ENCODE measurements around the gene GRHL1.
A peak's percentile ranks its signal among the peaks of the same experiment; 100 is the strongest.

The GRHL1 gene

DNA sequence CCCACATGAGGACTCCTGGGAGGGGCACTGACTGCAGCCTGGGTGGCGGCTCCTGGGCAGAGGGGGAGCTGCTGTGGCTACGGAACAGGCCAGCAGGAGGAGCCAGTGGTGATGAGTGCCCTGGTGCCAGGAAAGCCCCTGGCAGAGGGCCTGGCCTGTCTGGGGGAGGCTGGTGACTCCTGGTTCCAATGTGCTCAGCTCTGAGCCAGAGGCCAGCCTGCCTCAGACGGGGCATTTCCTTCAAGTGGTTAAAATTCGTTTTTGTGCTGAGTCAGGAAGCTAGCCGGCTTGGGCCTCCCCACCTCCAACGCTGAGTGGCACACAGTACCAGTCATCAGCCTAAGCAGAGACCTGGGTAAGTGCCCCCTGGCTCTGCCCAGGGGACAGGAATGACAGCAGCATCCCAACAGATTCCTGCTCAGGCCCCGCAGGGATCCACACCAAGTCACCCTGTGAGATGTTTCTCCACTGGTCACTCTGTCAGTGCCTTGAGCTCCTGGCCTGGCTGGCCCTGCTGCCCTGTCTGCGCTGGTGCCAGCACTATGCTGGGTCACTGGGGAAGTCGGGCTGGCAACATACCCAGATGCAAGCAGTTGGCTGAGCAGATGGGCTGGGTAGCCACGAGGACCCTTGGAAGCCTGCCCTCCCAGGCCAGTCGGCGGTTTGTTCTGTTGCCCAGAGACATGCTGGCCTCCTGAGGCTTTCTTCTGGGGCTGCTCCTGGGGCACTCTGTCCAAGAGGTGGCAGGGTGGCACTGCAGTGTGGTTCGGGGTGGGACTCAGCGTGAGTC lies 84.8 kb downstream of the GRHL1 start:
- no peaks in the 10 kb centered on the region for H3K9me3 ChIP-seq (replicated peaks in 1 of 2; ENCODE audit: control insufficient read depth in 2 of 2, insufficient read depth in 1 of 2, low read depth in 1 of 2, low read length in 2 of 2)
- H3K4ac ChIP-seq (ENCODE audit: low read length) = no peak overlapping the region
- H3K36me3 ChIP-seq (replicated peaks in 1 of 2; ENCODE audit: control insufficient read depth in 2 of 2, insufficient read depth in 2 of 2, low read length in 2 of 2) = no peaks in the 10 kb centered on the region
- H3K4me2 ChIP-seq (ENCODE audit: insufficient read depth, low read length, poor library complexity, severe bottlenecking) = no peak overlapping the region
- H4K8ac ChIP-seq (ENCODE audit: low read depth, low read length) = no peak overlapping the region
- no peak overlapping the region for H3K9ac ChIP-seq (ENCODE audit: low read depth, low read length, poor library complexity)
- H2BK5ac ChIP-seq (ENCODE audit: low read length) = no peak overlapping the region
- peaks cover 0 to 6% (median 3%) of the 10 kb centered on the region in 3 experiments for H3K27me3 ChIP-seq (ENCODE audit: control insufficient read depth in 3 of 3, insufficient read depth in 3 of 3, low read depth in 1 of 3, low read length in 3 of 3)
- H2AK5ac ChIP-seq (ENCODE audit: low read depth, low read length) = no peak overlapping the region
- H3K14ac ChIP-seq (ENCODE audit: low read length) = no peak overlapping the region
- H3K27ac ChIP-seq (replicated peaks; ENCODE audit: low read length) = no peak overlapping the region
- peaks cover 3% of the 10 kb centered on the region for H3K79me1 ChIP-seq (ENCODE audit: low read depth, low read length)
- no CpG with 5 or more reads among the region's 14 CpGs for WGBS, 2 donors (ENCODE audit: extremely low coverage in 2 of 2, insufficient read length in 2 of 2, insufficient replicate concordance in 1 of 2)
- H3K18ac ChIP-seq (ENCODE audit: low read length) = peak overlapping the region; percentile 8
- H2AFZ ChIP-seq (ENCODE audit: low read length) = no peak overlapping the region
- no peak overlapping the region for H3K4me3 ChIP-seq (ENCODE audit: low read length in 2 of 2)
- H3K23ac ChIP-seq (ENCODE audit: low read depth, low read length, poor library complexity) = no peak overlapping the region
- H3K4me1 ChIP-seq (ENCODE audit: control insufficient read depth in 2 of 2, insufficient read depth in 1 of 2, low read depth in 1 of 2, low read length in 2 of 2) = peaks cover 0 to 2% of the 10 kb centered on the region in 2 donors
- H2BK15ac ChIP-seq (ENCODE audit: low read length) = peak overlapping the region; percentile 23
- DNase-seq (ENCODE audit: low spot score) = no peak
- H2BK12ac ChIP-seq (ENCODE audit: low read length) = no peak overlapping the region
- no peak overlapping the region for H2BK120ac ChIP-seq (ENCODE audit: low read depth, low read length)
- H4K91ac ChIP-seq (ENCODE audit: low read depth, low read length, poor library complexity) = no peak overlapping the region

DNA sequence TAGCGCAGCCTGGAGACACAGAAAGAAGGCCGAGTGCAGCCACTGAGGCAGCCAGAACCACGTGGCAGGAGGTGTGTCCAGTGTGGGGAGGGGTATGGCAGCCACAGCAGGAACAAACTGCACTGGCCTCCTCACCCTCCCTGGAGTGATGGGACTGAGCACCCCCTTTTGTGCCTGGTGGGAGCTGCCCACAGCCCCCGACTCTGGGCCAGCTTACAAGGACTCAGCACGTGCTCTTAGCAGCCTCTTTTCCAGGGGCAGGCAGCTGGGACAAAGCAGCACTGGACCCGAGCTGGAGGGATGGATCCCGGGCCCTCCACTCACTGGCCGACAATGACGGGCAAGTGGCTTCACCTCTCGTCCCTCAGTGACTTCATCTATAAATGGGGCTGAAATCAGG lies 86.6 kb downstream of the GRHL1 start:
- no peak overlapping the region for H3K4ac ChIP-seq (ENCODE audit: low read length)
- H2BK5ac ChIP-seq (ENCODE audit: low read length) = peak overlapping the region; percentile 12
- H3K9me3 ChIP-seq (replicated peaks in 1 of 2; ENCODE audit: control insufficient read depth in 2 of 2, insufficient read depth in 1 of 2, low read depth in 1 of 2, low read length in 2 of 2) = peaks cover 0 to 4% of the 10 kb centered on the region in 2 donors
- H2BK12ac ChIP-seq (ENCODE audit: low read length) = no peak overlapping the region
- peaks cover 3 to 10% of the 10 kb centered on the region in 2 donors for H3K4me1 ChIP-seq (ENCODE audit: control insufficient read depth in 2 of 2, insufficient read depth in 1 of 2, low read depth in 1 of 2, low read length in 2 of 2)
- H3K18ac ChIP-seq (ENCODE audit: low read length) = peak overlapping the region; percentile 46
- peaks cover 3% of the 10 kb centered on the region for H3K79me1 ChIP-seq (ENCODE audit: low read depth, low read length)
- H2BK120ac ChIP-seq (ENCODE audit: low read depth, low read length) = peak overlapping the region; percentile 77
- no peak overlapping the region for H3K4me3 ChIP-seq (ENCODE audit: low read length in 2 of 2)
- H3K23ac ChIP-seq (ENCODE audit: low read depth, low read length, poor library complexity) = no peak overlapping the region
- H4K8ac ChIP-seq (ENCODE audit: low read depth, low read length) = no peak overlapping the region
- no peak overlapping the region for H2AFZ ChIP-seq (ENCODE audit: low read length)
- H3K36me3 ChIP-seq (replicated peaks in 1 of 2; ENCODE audit: control insufficient read depth in 2 of 2, insufficient read depth in 2 of 2, low read length in 2 of 2) = no peaks in the 10 kb centered on the region
- no peak overlapping the region for H3K27ac ChIP-seq (replicated peaks; ENCODE audit: low read length)
- H3K14ac ChIP-seq (ENCODE audit: low read length) = no peak overlapping the region
- no peak overlapping the region for H4K91ac ChIP-seq (ENCODE audit: low read depth, low read length, poor library complexity)
- peak overlapping the region; percentile 17 for H2AK5ac ChIP-seq (ENCODE audit: low read depth, low read length)
- H2BK15ac ChIP-seq (ENCODE audit: low read length) = no peak overlapping the region
- peaks cover 0 to 12% (median 5%) of the 10 kb centered on the region in 3 experiments for H3K27me3 ChIP-seq (ENCODE audit: control insufficient read depth in 3 of 3, insufficient read depth in 3 of 3, low read depth in 1 of 3, low read length in 3 of 3)
- WGBS, 2 donors (ENCODE audit: extremely low coverage in 2 of 2, insufficient read length in 2 of 2, insufficient replicate concordance in 1 of 2) = no CpG with 5 or more reads among the region's 10 CpGs
- DNase-seq (ENCODE audit: low spot score) = no peak
- H3K9ac ChIP-seq (ENCODE audit: low read depth, low read length, poor library complexity) = no peak overlapping the region
- H3K4me2 ChIP-seq (ENCODE audit: insufficient read depth, low read length, poor library complexity, severe bottlenecking) = no peak overlapping the region

DNA sequence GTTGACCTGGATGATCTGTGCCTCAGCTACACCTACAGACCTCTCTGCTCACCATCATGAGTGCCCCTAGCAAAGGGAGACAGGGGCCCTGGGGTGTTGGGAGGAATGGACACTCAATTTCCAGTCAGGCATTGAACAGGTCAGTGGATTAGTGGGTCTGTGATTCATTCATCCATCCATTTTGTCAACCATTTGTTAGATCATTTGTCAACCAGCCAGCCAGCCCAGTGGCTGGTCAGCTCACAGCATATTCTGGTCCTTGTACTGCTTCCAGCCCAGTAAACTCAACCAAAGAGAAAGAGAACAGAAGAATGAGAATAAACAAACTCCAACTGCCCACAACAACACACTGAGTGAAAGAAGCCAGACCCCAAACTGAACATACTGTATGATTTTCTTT lies 87.2 kb downstream of the GRHL1 start:
- no peak overlapping the region for H3K9ac ChIP-seq (ENCODE audit: low read depth, low read length, poor library complexity)
- peaks cover 0 to 4% of the 10 kb centered on the region in 2 donors for H3K9me3 ChIP-seq (replicated peaks in 1 of 2; ENCODE audit: control insufficient read depth in 2 of 2, insufficient read depth in 1 of 2, low read depth in 1 of 2, low read length in 2 of 2)
- H3K4me3 ChIP-seq (ENCODE audit: low read length in 2 of 2) = no peak overlapping the region
- DNase-seq (ENCODE audit: low spot score) = no peak
- no peak overlapping the region for H2AK5ac ChIP-seq (ENCODE audit: low read depth, low read length)
- H2AFZ ChIP-seq (ENCODE audit: low read length) = no peak overlapping the region
- H2BK5ac ChIP-seq (ENCODE audit: low read length) = no peak overlapping the region
- H4K8ac ChIP-seq (ENCODE audit: low read depth, low read length) = no peak overlapping the region
- no peak overlapping the region for H3K27ac ChIP-seq (replicated peaks; ENCODE audit: low read length)
- H3K27me3 ChIP-seq (ENCODE audit: control insufficient read depth in 3 of 3, insufficient read depth in 3 of 3, low read depth in 1 of 3, low read length in 3 of 3) = peaks cover 0 to 12% (median 0%) of the 10 kb centered on the region in 3 experiments
- H3K4me2 ChIP-seq (ENCODE audit: insufficient read depth, low read length, poor library complexity, severe bottlenecking) = no peak overlapping the region
- no peak overlapping the region for H3K4ac ChIP-seq (ENCODE audit: low read length)
- peaks cover 3% of the 10 kb centered on the region for H3K79me1 ChIP-seq (ENCODE audit: low read depth, low read length)
- H3K23ac ChIP-seq (ENCODE audit: low read depth, low read length, poor library complexity) = no peak overlapping the region
- H3K18ac ChIP-seq (ENCODE audit: low read length) = no peak overlapping the region
- H2BK120ac ChIP-seq (ENCODE audit: low read depth, low read length) = no peak overlapping the region
- H2BK12ac ChIP-seq (ENCODE audit: low read length) = no peak overlapping the region
- H3K36me3 ChIP-seq (replicated peaks in 1 of 2; ENCODE audit: control insufficient read depth in 2 of 2, insufficient read depth in 2 of 2, low read length in 2 of 2) = no peaks in the 10 kb centered on the region
- H3K14ac ChIP-seq (ENCODE audit: low read length) = no peak overlapping the region
- peaks cover 3 to 10% of the 10 kb centered on the region in 2 donors for H3K4me1 ChIP-seq (ENCODE audit: control insufficient read depth in 2 of 2, insufficient read depth in 1 of 2, low read depth in 1 of 2, low read length in 2 of 2)
- no peak overlapping the region for H2BK15ac ChIP-seq (ENCODE audit: low read length)
- H4K91ac ChIP-seq (ENCODE audit: low read depth, low read length, poor library complexity) = no peak overlapping the region

DNA sequence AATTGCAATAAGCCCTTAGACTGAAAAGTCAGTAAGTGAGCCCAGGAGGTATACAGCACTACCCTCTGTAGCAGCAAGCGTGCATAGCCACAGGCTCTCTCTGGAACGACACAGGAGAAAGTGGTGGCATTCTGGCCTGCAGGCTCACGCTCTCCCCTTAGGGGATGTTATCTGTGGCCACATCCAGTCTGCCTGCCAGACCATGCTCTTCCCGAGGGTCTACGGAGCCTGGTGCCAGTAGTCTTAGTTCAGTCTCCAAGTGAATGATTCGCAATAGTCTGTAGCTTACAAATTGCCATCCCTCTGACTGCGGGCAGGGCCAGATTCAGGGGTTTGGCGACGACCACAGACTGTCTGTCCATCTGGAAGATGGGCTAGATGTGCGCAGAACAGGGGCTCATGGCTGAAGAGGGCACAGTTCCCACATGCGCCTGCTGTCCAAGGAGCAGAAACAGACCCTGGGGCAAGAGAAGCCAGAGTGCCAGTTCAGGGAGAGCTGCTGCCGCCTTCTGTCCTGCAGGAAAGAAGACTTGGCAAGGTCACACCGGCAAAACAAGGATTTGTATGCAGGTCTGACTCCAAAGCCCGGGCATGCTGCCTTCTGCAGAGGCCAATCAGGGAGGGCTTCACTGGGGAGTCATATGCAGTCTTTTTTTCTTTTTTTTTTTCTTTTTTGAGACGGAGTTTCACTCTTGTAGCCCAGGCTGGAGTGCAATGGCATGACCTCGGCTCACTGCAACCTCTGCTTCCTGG lies 88.3 kb downstream of the GRHL1 start:
- H3K4ac ChIP-seq (ENCODE audit: low read length) = no peak overlapping the region
- H4K8ac ChIP-seq (ENCODE audit: low read depth, low read length) = no peak overlapping the region
- no peak overlapping the region for H3K18ac ChIP-seq (ENCODE audit: low read length)
- no peak overlapping the region for H2BK15ac ChIP-seq (ENCODE audit: low read length)
- H3K79me1 ChIP-seq (ENCODE audit: low read depth, low read length) = peaks cover 3% of the 10 kb centered on the region
- H3K23ac ChIP-seq (ENCODE audit: low read depth, low read length, poor library complexity) = no peak overlapping the region
- no CpG with 5 or more reads among the region's 16 CpGs for WGBS, 2 donors (ENCODE audit: extremely low coverage in 2 of 2, insufficient read length in 2 of 2, insufficient replicate concordance in 1 of 2)
- no peak overlapping the region for H3K14ac ChIP-seq (ENCODE audit: low read length)
- no peaks in the 10 kb centered on the region for H3K36me3 ChIP-seq (replicated peaks in 1 of 2; ENCODE audit: control insufficient read depth in 2 of 2, insufficient read depth in 2 of 2, low read length in 2 of 2)
- no peak overlapping the region for H3K9ac ChIP-seq (ENCODE audit: low read depth, low read length, poor library complexity)
- peaks cover 0 to 12% (median 0%) of the 10 kb centered on the region in 3 experiments for H3K27me3 ChIP-seq (ENCODE audit: control insufficient read depth in 3 of 3, insufficient read depth in 3 of 3, low read depth in 1 of 3, low read length in 3 of 3)
- H2AK5ac ChIP-seq (ENCODE audit: low read depth, low read length) = no peak overlapping the region
- H3K27ac ChIP-seq (replicated peaks; ENCODE audit: low read length) = no peak overlapping the region
- H3K4me1 ChIP-seq (ENCODE audit: control insufficient read depth in 2 of 2, insufficient read depth in 1 of 2, low read depth in 1 of 2, low read length in 2 of 2) = peaks cover 3 to 10% of the 10 kb centered on the region in 2 donors
- H2BK12ac ChIP-seq (ENCODE audit: low read length) = no peak overlapping the region
- no peak overlapping the region for H3K4me3 ChIP-seq (ENCODE audit: low read length in 2 of 2)
- H2AFZ ChIP-seq (ENCODE audit: low read length) = no peak overlapping the region
- H3K4me2 ChIP-seq (ENCODE audit: insufficient read depth, low read length, poor library complexity, severe bottlenecking) = no peak overlapping the region
- no peak overlapping the region for H2BK5ac ChIP-seq (ENCODE audit: low read length)
- H2BK120ac ChIP-seq (ENCODE audit: low read depth, low read length) = no peak overlapping the region
- H4K91ac ChIP-seq (ENCODE audit: low read depth, low read length, poor library complexity) = no peak overlapping the region
- DNase-seq (ENCODE audit: low spot score) = no peak
- H3K9me3 ChIP-seq (replicated peaks in 1 of 2; ENCODE audit: control insufficient read depth in 2 of 2, insufficient read depth in 1 of 2, low read depth in 1 of 2, low read length in 2 of 2) = peaks cover 6 to 9% of the 10 kb centered on the region in 2 donors
